ENCODE data around the gene PTPRF.

- TF ChIP-seq GATA2 (IDR thresholded peaks at IDR 0.05; ENCODE audit: low read depth, low read length) (no peak), GATA3 (IDR thresholded peaks at IDR 0.05; ENCODE audit: low read depth, low read length) (no peak)
These were observed 16.9 kb downstream of the PTPRF start for GRCh38 chr1:43547538-43548072.

Measured in SH-SY5Y (cell line).